H9 (cell line): ENCODE data around the gene AFF1. TPM values are rescaled to one million over a fixed set of nuclear protein-coding genes. Genes with fewer than 3 reads are reported as not detected.

Experiments used
- DNase-seq: peaks from one replicate; pipeline ENCODE4 v3.0.0-alpha.2; 2017
- H2AFZ ChIP-seq: one replicate; pipeline ENCODE4 v1.6.1; 2013; ENCODE audit warnings: mild to moderate bottlenecking, low read length, control low read depth, moderate library complexity
- H2AK5ac ChIP-seq: 2 replicates; pipeline ENCODE4 v1.6.1; 2013; ENCODE audit warnings: low read length, control low read depth, mixed read lengths; ENCODE audit not compliant: insufficient read length
- H2BK120ac ChIP-seq: one replicate; pipeline ENCODE4 v1.6.1; 2013; ENCODE audit warnings: low read depth, mild to moderate bottlenecking, low read length, control low read depth, inconsistent platforms; ENCODE audit not compliant: poor library complexity, severe bottlenecking
- H2BK12ac ChIP-seq: 2 replicates; pipeline ENCODE4 v1.6.1; 2013; ENCODE audit warnings: low read length, control low read depth, mixed read lengths, low read depth; ENCODE audit not compliant: insufficient read length
- H2BK15ac ChIP-seq: 2 replicates; pipeline ENCODE4 v1.6.1; 2013; ENCODE audit warnings: low read depth, low read length, control low read depth
- H2BK20ac ChIP-seq: one replicate; pipeline ENCODE4 v1.6.1; 2013; ENCODE audit warnings: low read depth, mild to moderate bottlenecking, low read length, control low read depth, inconsistent platforms; ENCODE audit not compliant: poor library complexity, severe bottlenecking
- H2BK5ac ChIP-seq: 2 replicates; pipeline ENCODE4 v1.6.1; 2013; ENCODE audit warnings: low read length, control low read depth, mixed read lengths; ENCODE audit not compliant: insufficient read length
- H3K14ac ChIP-seq: 2 replicates; pipeline ENCODE4 v1.6.1; 2013; ENCODE audit warnings: low read length, control low read depth; ENCODE audit not compliant: insufficient read depth
- H3K18ac ChIP-seq: 2 replicates; pipeline ENCODE4 v1.6.1; 2013; ENCODE audit warnings: low read depth, mild to moderate bottlenecking, mixed read lengths, low read length, control low read depth; ENCODE audit not compliant: insufficient read length
- H3K23ac ChIP-seq: 2 replicates; pipeline ENCODE4 v1.6.1; 2013; ENCODE audit warnings: low read length, control low read depth, mixed read lengths, low read depth; ENCODE audit not compliant: insufficient read length
- H3K23me2 ChIP-seq: 2 replicates; pipeline ENCODE4 v1.6.1; 2013; ENCODE audit warnings: low read depth, mild to moderate bottlenecking, mixed read lengths, low read length, control low read depth; ENCODE audit not compliant: insufficient read length, poor library complexity, severe bottlenecking
- H3K27ac ChIP-seq: 2 replicates; pipeline ENCODE4 v1.5.1; 2013; ENCODE audit warnings: low read length, control low read depth, mixed read lengths, low read depth; ENCODE audit not compliant: insufficient read length
- H3K27me3 ChIP-seq: 2 replicates; pipeline ENCODE4 v1.6.1; 2013; ENCODE audit warnings: low read length, control low read depth, inconsistent platforms; ENCODE audit not compliant: insufficient read depth
- H3K4ac ChIP-seq: 2 replicates; pipeline ENCODE4 v1.6.1; 2013; ENCODE audit warnings: low read depth, mild to moderate bottlenecking, control low read depth, inconsistent platforms, low read length, moderate library complexity
- H3K4me1 ChIP-seq: 2 replicates; pipeline ENCODE4 v1.6.1; 2013; ENCODE audit warnings: low read length, control low read depth, inconsistent platforms; ENCODE audit not compliant: insufficient read depth
- H3K4me2 ChIP-seq: 2 replicates; pipeline ENCODE4 v1.6.1; 2013; ENCODE audit warnings: low read length, control low read depth, mixed read lengths; ENCODE audit not compliant: insufficient read length, insufficient read depth
- H3K56ac ChIP-seq: 2 replicates; pipeline ENCODE4 v1.6.1; 2013; ENCODE audit warnings: low read depth, mild to moderate bottlenecking, mixed read lengths, low read length, control low read depth; ENCODE audit not compliant: insufficient read length
- H3K79me1 ChIP-seq: 2 replicates; pipeline ENCODE4 v1.6.1; 2013; ENCODE audit warnings: low read depth, mild to moderate bottlenecking, moderate library complexity, low read length, control low read depth, inconsistent platforms; ENCODE audit not compliant: insufficient read depth, poor library complexity, severe bottlenecking
- H3K79me2 ChIP-seq: 2 replicates; pipeline ENCODE4 v1.6.1; 2013; ENCODE audit warnings: low read length, control low read depth, inconsistent platforms; ENCODE audit not compliant: insufficient read depth
- H3K9ac ChIP-seq: 2 replicates; pipeline ENCODE4 v1.6.1; 2013; ENCODE audit warnings: low read length, control low read depth, mixed read lengths; ENCODE audit not compliant: insufficient read length; ENCODE audit errors: extremely low read depth
- H3K9me3 ChIP-seq: one replicate; pipeline ENCODE4 v1.6.1; 2013; ENCODE audit warnings: low read depth, low read length, inconsistent platforms; ENCODE audit not compliant: control insufficient read depth
- H3T11ph ChIP-seq: one replicate; pipeline ENCODE4 v1.6.1; 2013; ENCODE audit warnings: mild to moderate bottlenecking, low read length, control low read depth, inconsistent platforms
- H4K20me1 ChIP-seq: one replicate; pipeline ENCODE4 v1.6.1; 2013; ENCODE audit not compliant: control insufficient read depth, insufficient read length, insufficient read depth
- H4K5ac ChIP-seq: 2 replicates; pipeline ENCODE4 v1.6.1; 2013; ENCODE audit warnings: low read depth, mild to moderate bottlenecking, mixed read lengths, low read length, control low read depth; ENCODE audit not compliant: insufficient read length
- H4K8ac ChIP-seq: replicated peaks from 2 replicates; pipeline ENCODE4 v1.6.1; 2013; ENCODE audit warnings: low read length, control low read depth, mixed read lengths, low read depth; ENCODE audit not compliant: insufficient read length
- H4K91ac ChIP-seq: 2 replicates; pipeline ENCODE4 v1.6.1; 2013; ENCODE audit warnings: low read depth, mild to moderate bottlenecking, moderate library complexity, mixed read lengths, low read length, control low read depth; ENCODE audit not compliant: insufficient read length
- H3K27ac Mint-ChIP-seq, 3 experiments: 2 replicates in 2 of 3; 3 replicates in 1 of 3; pipeline ENCODE4 v1.8.0; 2020 to 2021; ENCODE audit warnings: mixed read lengths in 3 of 3, mild to moderate bottlenecking in 1 of 3, moderate library complexity in 1 of 3
- H3K27me3 Mint-ChIP-seq: 2 replicates; pipeline ENCODE4 v1.8.0; 2021; ENCODE audit warnings: low read depth, mild to moderate bottlenecking, moderate library complexity, mixed read lengths
- H3K36me3 Mint-ChIP-seq, 3 experiments: 2 replicates in 2 of 3; 3 replicates in 1 of 3; pipeline ENCODE4 v1.8.0; 2020 to 2021; ENCODE audit warnings: low read depth in 3 of 3, mixed read lengths in 3 of 3; ENCODE audit not compliant: insufficient read depth in 1 of 3
- H3K4me1 Mint-ChIP-seq, 2 experiments: 2 replicates each; pipeline ENCODE4 v1.8.0; 2020; ENCODE audit warnings: mixed read lengths in 2 of 2
- H3K4me3 Mint-ChIP-seq, 2 experiments: 2 replicates in 1 of 2; 3 replicates in 1 of 2; pipeline ENCODE4 v1.8.0; 2020 to 2021; ENCODE audit warnings: mild to moderate bottlenecking in 2 of 2, mixed read lengths in 2 of 2, moderate library complexity in 1 of 2
- H3K9me3 Mint-ChIP-seq, 2 experiments: 2 replicates in 1 of 2; 3 replicates in 1 of 2; pipeline ENCODE4 v1.8.0; 2020; ENCODE audit warnings: mild to moderate bottlenecking in 2 of 2, mixed read lengths in 2 of 2, moderate library complexity in 1 of 2
- CTCF ChIP-seq: fragments of 200-600 bp; sonication (generic); conservative IDR thresholded peaks from 3 replicates; pipeline ENCODE4 v1.8.0; 2021; ENCODE audit warnings: antibody characterized with exemption, mild to moderate bottlenecking
- WGBS: extraction: QIAGEN DNeasy Blood & Tissue Kit; methylation state at CpG from one replicate; pipeline ENCODE4 v1.1.7; 2013; ENCODE audit warnings: missing lambda C conversion rate, low lambda C conversion rate, mixed read lengths; ENCODE audit not compliant: insufficient read length; ENCODE audit errors: extremely low coverage; 5-methylcytosine and 5-hydroxymethylcytosine counted together
- total RNA-seq: library from RNA; stranded (reverse); gene quantifications from 2 replicates; pipeline ENCODE4 v1.2.1, GENCODE V29; 2021

AFF1 gene
- total RNA-seq, 1 experiment from 2014 or later, result 74.5 TPM

GRCh38 chr4:87087420-87087819, 152.6 kb downstream of the AFF1 start:
- Histone ChIP-seq H2BK5ac (no peak overlapping the region), H2BK15ac (no peak overlapping the region), H4K20me1 (no peaks in the 10 kb centered on the region), H3K9ac (no peak overlapping the region), H2BK120ac (no peak overlapping the region), H3K9me3 (no peaks in the 10 kb centered on the region), H3K79me1 (peaks cover 10% of the 10 kb centered on the region), H3K4me1 (peaks cover 2% of the 10 kb centered on the region; the same call in 1 of the 2 replicates), H2BK20ac (no peak overlapping the region), H4K5ac (no peak overlapping the region), H3K14ac (no peak overlapping the region), H2BK12ac (no peak overlapping the region), H3K23ac (no peak overlapping the region), H2AK5ac (no peak overlapping the region), H3K79me2 (no peaks in the 10 kb centered on the region; the same call in none of the 2 replicates), H4K91ac (no peak overlapping the region), H3T11ph (no peak overlapping the region), H3K56ac (no peak overlapping the region), H3K4ac (no peak overlapping the region), H3K4me2 (no peak overlapping the region), H3K27me3 (no peaks in the 10 kb centered on the region), H4K8ac (no peak overlapping the region), H3K27ac (no peak overlapping the region), H3K23me2 (no peaks in the 10 kb centered on the region), H3K18ac (no peak overlapping the region), H2AFZ (no peak overlapping the region)
- no peaks in the 10 kb centered on the region for H3K9me3 Mint-ChIP-seq
- WGBS, result no CpG with 5 or more reads among the region's 1 CpG
- H3K27ac Mint-ChIP-seq, result peak overlapping the region; percentile 0 to 41 (median 16); a peak in 5 of 7 replicates
- peaks cover 11 to 15% of the 10 kb centered on the region in 2 experiments for H3K4me1 Mint-ChIP-seq
- H3K27me3 Mint-ChIP-seq, result no peaks in the 10 kb centered on the region
- no peak for TF ChIP-seq CTCF
- no peak overlapping the region for H3K4me3 Mint-ChIP-seq
- H3K36me3 Mint-ChIP-seq, result peaks cover 4 to 34% (median 22%) of the 10 kb centered on the region in 3 experiments; a peak in 6 of 7 replicates
- DNase-seq, result no peak
